Lower leg skin (tissue), 3 donors: ENCODE results near the gene KCNH5.

Experiments used
- POLR2A ChIP-seq, 2 donors: fragments of 450-650 bp; IDR thresholded peaks; one replicate each; pipeline ENCODE4 v1.6.1; 2016 to 2017; ENCODE audit warnings: antibody characterized with exemption in 2 of 2, mild to moderate bottlenecking in 1 of 2, moderate library complexity in 1 of 2
- TF ChIP-seq, protein P1 (sequence below), 3 donors: fragments of 450-650 bp; IDR thresholded peaks; one replicate each; pipeline ENCODE4 v1.5.1; 2016; ENCODE audit warnings: antibody characterized with exemption in 3 of 3, mild to moderate bottlenecking in 3 of 3, moderate library complexity in 2 of 3

DNA sequence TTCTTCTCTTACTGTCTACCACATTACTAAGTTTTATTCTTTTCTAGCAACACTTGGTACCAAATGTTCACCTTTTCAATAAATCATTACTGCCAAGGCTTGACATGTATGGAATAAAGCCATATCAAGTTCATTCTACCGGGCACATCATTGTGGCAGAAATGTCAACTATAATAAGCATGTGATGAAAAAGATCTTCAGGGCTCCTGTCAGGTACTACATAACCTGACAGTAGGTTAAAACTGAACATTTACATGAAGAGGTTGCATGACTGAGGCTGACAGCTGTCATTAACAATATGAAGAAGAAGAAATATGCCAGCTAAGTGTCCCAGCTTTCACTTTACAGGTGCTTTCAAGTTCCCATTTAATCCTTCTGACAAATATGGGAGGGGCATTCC, 178.9 kb downstream of the KCNH5 start:
- no peak for TF ChIP-seq POLR2A (IDR thresholded peaks at IDR 0.05)
- TF ChIP-seq, protein P1, sequence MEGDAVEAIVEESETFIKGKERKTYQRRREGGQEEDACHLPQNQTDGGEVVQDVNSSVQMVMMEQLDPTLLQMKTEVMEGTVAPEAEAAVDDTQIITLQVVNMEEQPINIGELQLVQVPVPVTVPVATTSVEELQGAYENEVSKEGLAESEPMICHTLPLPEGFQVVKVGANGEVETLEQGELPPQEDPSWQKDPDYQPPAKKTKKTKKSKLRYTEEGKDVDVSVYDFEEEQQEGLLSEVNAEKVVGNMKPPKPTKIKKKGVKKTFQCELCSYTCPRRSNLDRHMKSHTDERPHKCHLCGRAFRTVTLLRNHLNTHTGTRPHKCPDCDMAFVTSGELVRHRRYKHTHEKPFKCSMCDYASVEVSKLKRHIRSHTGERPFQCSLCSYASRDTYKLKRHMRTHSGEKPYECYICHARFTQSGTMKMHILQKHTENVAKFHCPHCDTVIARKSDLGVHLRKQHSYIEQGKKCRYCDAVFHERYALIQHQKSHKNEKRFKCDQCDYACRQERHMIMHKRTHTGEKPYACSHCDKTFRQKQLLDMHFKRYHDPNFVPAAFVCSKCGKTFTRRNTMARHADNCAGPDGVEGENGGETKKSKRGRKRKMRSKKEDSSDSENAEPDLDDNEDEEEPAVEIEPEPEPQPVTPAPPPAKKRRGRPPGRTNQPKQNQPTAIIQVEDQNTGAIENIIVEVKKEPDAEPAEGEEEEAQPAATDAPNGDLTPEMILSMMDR (IDR thresholded peaks at IDR 0.05): no peak
